ENCODE results near the gene CENPA. TPM values are rescaled to one million over a fixed set of nuclear protein-coding genes. Genes with fewer than 3 reads are reported as not detected.
A peak's percentile ranks its signal among the peaks of the same experiment; 100 is the strongest.

Gene CENPA
- total RNA-seq, 1 experiment from 2014 or later: 45.8 TPM

DNA sequence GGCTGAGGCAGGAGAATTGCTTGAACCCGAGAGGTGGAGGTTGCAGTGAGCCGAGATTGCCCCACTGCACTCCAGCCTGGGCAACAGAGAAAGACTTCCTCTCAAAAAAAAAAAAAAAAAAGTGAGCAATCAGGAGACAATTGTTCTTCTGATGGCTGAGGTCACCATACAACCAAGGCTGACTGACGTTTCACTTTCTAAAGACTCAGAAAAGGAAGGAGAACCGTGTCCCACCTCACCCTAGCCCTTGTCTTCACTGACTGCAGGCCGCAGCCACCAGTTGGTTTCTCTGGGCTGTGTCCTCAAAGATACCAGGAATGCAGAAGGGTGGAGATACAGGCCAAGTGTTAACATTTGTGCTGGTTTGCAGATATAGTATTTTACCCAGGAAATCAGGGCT lies 29.5 kb upstream of the CENPA start (continued):
- TF ChIP-seq FOSL1 (IDR thresholded peaks at IDR 0.05; ENCODE audit: low read depth) (no peak), RAD21 (IDR thresholded peaks at IDR 0.05; ENCODE audit: low read depth) (no peak), CBX3 (IDR thresholded peaks at IDR 0.05; ENCODE audit: low read depth) (no peak), CEBPB (IDR thresholded peaks at IDR 0.05; ENCODE audit: low read depth) (no peak)

DNA sequence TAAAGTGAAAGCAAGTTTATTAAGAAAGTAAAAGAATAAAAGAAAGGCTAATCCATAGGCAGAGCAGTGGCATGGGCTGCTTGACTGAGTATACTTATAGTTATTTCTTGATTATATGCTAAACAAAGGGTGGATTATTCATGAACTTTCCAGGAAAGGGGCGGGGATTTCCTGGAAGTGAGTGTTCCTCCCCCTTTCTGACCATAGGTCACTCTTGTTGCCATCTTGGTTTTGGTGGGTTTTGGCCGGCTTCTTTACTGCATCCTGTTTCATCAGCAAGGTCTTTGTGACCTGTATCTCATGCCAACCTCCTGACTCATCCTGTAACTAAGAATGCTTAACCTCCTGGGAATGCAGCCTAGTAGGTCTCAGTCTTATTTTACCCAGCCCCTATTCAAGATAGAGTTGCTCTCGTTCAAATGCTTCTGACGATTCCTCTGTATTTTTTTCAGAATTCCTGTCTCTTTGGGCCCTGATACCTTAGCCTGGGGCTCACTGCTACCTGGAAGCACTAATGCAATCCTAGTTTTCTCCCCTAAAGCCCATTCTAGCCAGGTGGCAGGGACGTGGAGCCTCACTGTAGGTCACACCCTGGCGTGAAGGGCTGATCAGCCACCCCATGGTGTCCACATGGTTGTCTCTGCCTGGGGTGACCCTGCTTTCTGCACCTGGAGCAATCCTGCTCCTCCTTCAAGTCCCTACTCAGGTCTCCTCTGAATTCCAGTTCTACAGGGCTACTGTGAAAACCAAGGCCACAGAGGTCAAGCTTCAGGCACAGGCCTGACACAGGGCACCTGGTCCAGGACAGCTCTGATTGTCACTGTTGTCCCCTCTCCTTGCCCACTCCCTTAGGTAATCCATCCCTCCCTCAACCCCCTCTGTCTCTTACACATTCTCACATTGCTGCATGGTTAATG lies 27.7 kb upstream of the CENPA start:
- CTCF ChIA-PET: interaction anchor here (1.5 kb wide), 1 partner anchor 13 kb away, joined by 4 read pairs; no protein-coding TSS in a partner anchor
- H3K4me3 ChIP-seq (replicated peaks in 1 of 2; ENCODE audit: low read depth in 1 of 2, low read length in 2 of 2): peak overlapping the region in 1 of 2 experiments; percentile 42; a peak in 2 of 4 replicates
- TF ChIP-seq TCF7L2 (IDR thresholded peaks at IDR 0.05; ENCODE audit: borderline replicate concordance, extremely low read depth, insufficient read depth, insufficient read length) (peak; percentile 63), YY1 (IDR thresholded peaks at IDR 0.05; ENCODE audit: extremely low read depth, insufficient replicate concordance, low read depth, low read length) (peak; percentile 65), SRF (IDR thresholded peaks at IDR 0.05; ENCODE audit: low read depth) (no peak), CBX3 (IDR thresholded peaks at IDR 0.05; ENCODE audit: low read depth) (no peak), RAD21 (IDR thresholded peaks at IDR 0.05; ENCODE audit: low read depth) (no peak), POLR2A (IDR thresholded peaks at IDR 0.05; ENCODE audit: borderline replicate concordance, extremely low read depth, insufficient read depth, insufficient read length) (no peak), FOSL1 (IDR thresholded peaks at IDR 0.05; ENCODE audit: low read depth) (no peak), CEBPB (IDR thresholded peaks at IDR 0.05; ENCODE audit: low read depth) (no peak), SIN3A (IDR thresholded peaks at IDR 0.05; ENCODE audit: low read depth) (no peak), POLR2AphosphoS5 (IDR thresholded peaks at IDR 0.05; ENCODE audit: low read depth, low read length) (peak; percentile 67), EGR1 (IDR thresholded peaks at IDR 0.05; ENCODE audit: low read depth) (no peak), EZH2phosphoT487 (IDR thresholded peaks at IDR 0.05; ENCODE audit: borderline replicate concordance) (no peak), ZNF274 (IDR thresholded peaks at IDR 0.05; ENCODE audit: low read depth, low read length) (no peak)
- TF ChIP-seq, protein P1, sequence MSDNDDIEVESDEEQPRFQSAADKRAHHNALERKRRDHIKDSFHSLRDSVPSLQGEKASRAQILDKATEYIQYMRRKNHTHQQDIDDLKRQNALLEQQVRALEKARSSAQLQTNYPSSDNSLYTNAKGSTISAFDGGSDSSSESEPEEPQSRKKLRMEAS (IDR thresholded peaks at IDR 0.05): no peak
- TF ChIP-seq, protein P2, sequence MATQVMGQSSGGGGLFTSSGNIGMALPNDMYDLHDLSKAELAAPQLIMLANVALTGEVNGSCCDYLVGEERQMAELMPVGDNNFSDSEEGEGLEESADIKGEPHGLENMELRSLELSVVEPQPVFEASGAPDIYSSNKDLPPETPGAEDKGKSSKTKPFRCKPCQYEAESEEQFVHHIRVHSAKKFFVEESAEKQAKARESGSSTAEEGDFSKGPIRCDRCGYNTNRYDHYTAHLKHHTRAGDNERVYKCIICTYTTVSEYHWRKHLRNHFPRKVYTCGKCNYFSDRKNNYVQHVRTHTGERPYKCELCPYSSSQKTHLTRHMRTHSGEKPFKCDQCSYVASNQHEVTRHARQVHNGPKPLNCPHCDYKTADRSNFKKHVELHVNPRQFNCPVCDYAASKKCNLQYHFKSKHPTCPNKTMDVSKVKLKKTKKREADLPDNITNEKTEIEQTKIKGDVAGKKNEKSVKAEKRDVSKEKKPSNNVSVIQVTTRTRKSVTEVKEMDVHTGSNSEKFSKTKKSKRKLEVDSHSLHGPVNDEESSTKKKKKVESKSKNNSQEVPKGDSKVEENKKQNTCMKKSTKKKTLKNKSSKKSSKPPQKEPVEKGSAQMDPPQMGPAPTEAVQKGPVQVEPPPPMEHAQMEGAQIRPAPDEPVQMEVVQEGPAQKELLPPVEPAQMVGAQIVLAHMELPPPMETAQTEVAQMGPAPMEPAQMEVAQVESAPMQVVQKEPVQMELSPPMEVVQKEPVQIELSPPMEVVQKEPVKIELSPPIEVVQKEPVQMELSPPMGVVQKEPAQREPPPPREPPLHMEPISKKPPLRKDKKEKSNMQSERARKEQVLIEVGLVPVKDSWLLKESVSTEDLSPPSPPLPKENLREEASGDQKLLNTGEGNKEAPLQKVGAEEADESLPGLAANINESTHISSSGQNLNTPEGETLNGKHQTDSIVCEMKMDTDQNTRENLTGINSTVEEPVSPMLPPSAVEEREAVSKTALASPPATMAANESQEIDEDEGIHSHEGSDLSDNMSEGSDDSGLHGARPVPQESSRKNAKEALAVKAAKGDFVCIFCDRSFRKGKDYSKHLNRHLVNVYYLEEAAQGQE (IDR thresholded peaks at IDR 0.05; ENCODE audit: low read depth): no peak
- TF ChIP-seq, protein P3, sequence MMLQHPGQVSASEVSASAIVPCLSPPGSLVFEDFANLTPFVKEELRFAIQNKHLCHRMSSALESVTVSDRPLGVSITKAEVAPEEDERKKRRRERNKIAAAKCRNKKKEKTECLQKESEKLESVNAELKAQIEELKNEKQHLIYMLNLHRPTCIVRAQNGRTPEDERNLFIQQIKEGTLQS (IDR thresholded peaks at IDR 0.05): no peak
- TF ChIP-seq, protein P4, sequence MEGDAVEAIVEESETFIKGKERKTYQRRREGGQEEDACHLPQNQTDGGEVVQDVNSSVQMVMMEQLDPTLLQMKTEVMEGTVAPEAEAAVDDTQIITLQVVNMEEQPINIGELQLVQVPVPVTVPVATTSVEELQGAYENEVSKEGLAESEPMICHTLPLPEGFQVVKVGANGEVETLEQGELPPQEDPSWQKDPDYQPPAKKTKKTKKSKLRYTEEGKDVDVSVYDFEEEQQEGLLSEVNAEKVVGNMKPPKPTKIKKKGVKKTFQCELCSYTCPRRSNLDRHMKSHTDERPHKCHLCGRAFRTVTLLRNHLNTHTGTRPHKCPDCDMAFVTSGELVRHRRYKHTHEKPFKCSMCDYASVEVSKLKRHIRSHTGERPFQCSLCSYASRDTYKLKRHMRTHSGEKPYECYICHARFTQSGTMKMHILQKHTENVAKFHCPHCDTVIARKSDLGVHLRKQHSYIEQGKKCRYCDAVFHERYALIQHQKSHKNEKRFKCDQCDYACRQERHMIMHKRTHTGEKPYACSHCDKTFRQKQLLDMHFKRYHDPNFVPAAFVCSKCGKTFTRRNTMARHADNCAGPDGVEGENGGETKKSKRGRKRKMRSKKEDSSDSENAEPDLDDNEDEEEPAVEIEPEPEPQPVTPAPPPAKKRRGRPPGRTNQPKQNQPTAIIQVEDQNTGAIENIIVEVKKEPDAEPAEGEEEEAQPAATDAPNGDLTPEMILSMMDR (IDR thresholded peaks at IDR 0.05 in 2 of 3, conservative IDR thresholded peaks at IDR 0.05 in 1 of 3; ENCODE audit: borderline replicate concordance in 1 of 3, insufficient read depth in 1 of 3, low read depth in 2 of 3, low read length in 2 of 3): no peak

More for the DNA sequence above, 27.7 kb upstream of the CENPA start:
- ChIA-PET POLR2A (interaction anchor here (1.0 kb wide), 1 partner anchor 18 kb away, joined by 3 read pairs; no protein-coding TSS in a partner anchor), RAD21 (ENCODE audit: low non-redundant PET in 1 of 2, low total read pairs in 2 of 2, uncharacterized antibody in 2 of 2, unreplicated experiment in 2 of 2) (no interaction called here)
- Histone ChIP-seq H2AFZ (ENCODE audit: low read depth, low read length, poor library complexity, severe bottlenecking) (peak overlapping the region; percentile 77), H3K27ac (ENCODE audit: low read depth, low read length) (peak overlapping the region; percentile 73), H3K27me3 (ENCODE audit: insufficient read depth, low read length) (no peaks in the 10 kb centered on the region), H3K4me2 (ENCODE audit: low read length) (peak overlapping the region; percentile 78), H3K9me2 (ENCODE audit: insufficient read depth) (no peaks in the 10 kb centered on the region), H3K9me3 (ENCODE audit: control insufficient read depth in 1 of 2, insufficient read depth in 1 of 2, low read depth in 1 of 2, low read length in 2 of 2) (no peaks in the 10 kb centered on the region), H3K36me3 (ENCODE audit: control insufficient read depth in 1 of 2, insufficient read depth in 2 of 2, low read length in 2 of 2) (no peaks in the 10 kb centered on the region), H3K9ac (ENCODE audit: low read length) (peak overlapping the region; percentile 64), H3K79me2 (ENCODE audit: insufficient read depth, low read length) (no peaks in the 10 kb centered on the region), H4K20me1 (ENCODE audit: insufficient read depth) (no peaks in the 10 kb centered on the region), H3K4me1 (ENCODE audit: control insufficient read depth in 1 of 2, insufficient read depth in 2 of 2, low read length in 2 of 2) (peaks cover 18 to 45% of the 10 kb centered on the region in 2 experiments)
- peak; percentile 87 for ATAC-seq
- intact Hi-C loops (cut with micrococcal nuclease): no loop called here
- DNase-seq (ENCODE audit: low read depth, low spot score): peak; percentile 95
- TSS peak; percentile 100 for BruUV-seq (replicated peaks)

Data from HCT116 (cell line).